Measurements from ENCODE around the gene NPY2R. TPM values are rescaled to one million over a fixed set of nuclear protein-coding genes. Genes with fewer than 3 reads are reported as not detected.

The NPY2R gene
- total RNA-seq, 2 experiments from 2014 or later = not detected

- DNase-seq = no peak
- Mint-ChIP-seq H3K27ac (no peak overlapping the region), H3K9me3 (no peaks in the 10 kb centered on the region), H3K36me3 (no peaks in the 10 kb centered on the region), H3K27me3 (no peaks in the 10 kb centered on the region), H3K4me1 (ENCODE audit: low read depth) (no peaks in the 10 kb centered on the region), H3K4me3 (no peak overlapping the region)
- intact Hi-C loops (cut with micrococcal nuclease) = no loop called here
- ChIA-PET POLR2A (no interaction called here), CTCF (no interaction called here)
Measured at GRCh38 chr4:155227131-155227530, 18.7 kb downstream of the NPY2R start.

GRCh38 chr4:155228713-155229112 lies 20.3 kb downstream of the NPY2R start:
- no peak for DNase-seq
- no peaks in the 10 kb centered on the region for H3K36me3 Mint-ChIP-seq
- no peaks in the 10 kb centered on the region for H3K4me1 Mint-ChIP-seq (ENCODE audit: low read depth)
- no peaks in the 10 kb centered on the region for H3K27me3 Mint-ChIP-seq
- POLR2A ChIA-PET = no interaction called here
- no peak overlapping the region for H3K4me3 Mint-ChIP-seq
- no peaks in the 10 kb centered on the region for H3K9me3 Mint-ChIP-seq
- intact Hi-C loops (cut with micrococcal nuclease) = no loop called here
- CTCF ChIA-PET = no interaction called here
- no peak overlapping the region for H3K27ac Mint-ChIP-seq

GRCh38 chr4:155232432-155232831 lies 24.0 kb downstream of the NPY2R start:
- H3K4me1 Mint-ChIP-seq (ENCODE audit: low read depth) = no peaks in the 10 kb centered on the region
- DNase-seq = no peak
- no peaks in the 10 kb centered on the region for H3K36me3 Mint-ChIP-seq
- H3K27me3 Mint-ChIP-seq = no peaks in the 10 kb centered on the region
- ChIA-PET POLR2A (no interaction called here), CTCF (no interaction called here)
- H3K9me3 Mint-ChIP-seq = no peaks in the 10 kb centered on the region
- no peak overlapping the region for H3K4me3 Mint-ChIP-seq
- intact Hi-C loops (cut with micrococcal nuclease) = no loop called here
- no peak overlapping the region for H3K27ac Mint-ChIP-seq

- Mint-ChIP-seq H3K27ac (no peak overlapping the region), H3K4me1 (ENCODE audit: low read depth) (no peaks in the 10 kb centered on the region), H3K36me3 (no peaks in the 10 kb centered on the region), H3K9me3 (no peaks in the 10 kb centered on the region), H3K4me3 (no peak overlapping the region), H3K27me3 (no peaks in the 10 kb centered on the region)
- CTCF ChIA-PET = no interaction called here
- no peak for DNase-seq
- intact Hi-C loops (cut with micrococcal nuclease) = no loop called here
- POLR2A ChIA-PET = no interaction called here
Measured at GRCh38 chr4:155234206-155234605, 25.8 kb downstream of the NPY2R start.

GRCh38 chr4:155237567-155237966 lies 29.1 kb downstream of the NPY2R start:
- DNase-seq = no peak
- ChIA-PET CTCF (no interaction called here), POLR2A (no interaction called here)
- Mint-ChIP-seq H3K27ac (no peak overlapping the region), H3K4me3 (no peak overlapping the region), H3K36me3 (no peaks in the 10 kb centered on the region), H3K4me1 (ENCODE audit: low read depth) (no peaks in the 10 kb centered on the region), H3K9me3 (no peaks in the 10 kb centered on the region), H3K27me3 (no peaks in the 10 kb centered on the region)
- intact Hi-C loops (cut with micrococcal nuclease) = no loop called here

GRCh38 chr4:155241225-155241624 lies 32.8 kb downstream of the NPY2R start:
- no peaks in the 10 kb centered on the region for H3K9me3 Mint-ChIP-seq
- DNase-seq = no peak
- no peaks in the 10 kb centered on the region for H3K4me1 Mint-ChIP-seq (ENCODE audit: low read depth)
- no peaks in the 10 kb centered on the region for H3K36me3 Mint-ChIP-seq
- no peak overlapping the region for H3K4me3 Mint-ChIP-seq
- CTCF ChIA-PET = no interaction called here
- POLR2A ChIA-PET = no interaction called here
- H3K27me3 Mint-ChIP-seq = no peaks in the 10 kb centered on the region
- H3K27ac Mint-ChIP-seq = no peak overlapping the region
- intact Hi-C loops (cut with micrococcal nuclease) = no loop called here

- ChIA-PET POLR2A (interaction anchor here (0.6 kb wide), 1 partner anchor 372 kb away, joined by 4 read pairs; no protein-coding TSS in a partner anchor), CTCF (no interaction called here)
- H3K36me3 Mint-ChIP-seq = no peaks in the 10 kb centered on the region
Measured at GRCh38 chr4:155241664-155242063, 33.2 kb downstream of the NPY2R start.

GRCh38 chr4:155245105-155245504 lies 36.7 kb downstream of the NPY2R start:
- no peak for DNase-seq
- no peaks in the 10 kb centered on the region for H3K36me3 Mint-ChIP-seq
- H3K27me3 Mint-ChIP-seq = peaks cover 2% of the 10 kb centered on the region
- intact Hi-C loops (cut with micrococcal nuclease) = no loop called here
- POLR2A ChIA-PET = no interaction called here
- CTCF ChIA-PET = no interaction called here
- H3K4me1 Mint-ChIP-seq (ENCODE audit: low read depth) = no peaks in the 10 kb centered on the region
- H3K4me3 Mint-ChIP-seq = no peak overlapping the region
- H3K9me3 Mint-ChIP-seq = no peaks in the 10 kb centered on the region
- no peak overlapping the region for H3K27ac Mint-ChIP-seq

More at GRCh38 chr4:155241664-155242063, 33.2 kb downstream of the NPY2R start:
- intact Hi-C loops (cut with micrococcal nuclease) = no loop called here
- no peaks in the 10 kb centered on the region for H3K9me3 Mint-ChIP-seq
- no peak overlapping the region for H3K4me3 Mint-ChIP-seq
- no peaks in the 10 kb centered on the region for H3K4me1 Mint-ChIP-seq (ENCODE audit: low read depth)
- no peak overlapping the region for H3K27ac Mint-ChIP-seq
- no peak for DNase-seq
- H3K27me3 Mint-ChIP-seq = no peaks in the 10 kb centered on the region

- no peaks in the 10 kb centered on the region for H3K36me3 Mint-ChIP-seq
- H3K4me1 Mint-ChIP-seq (ENCODE audit: low read depth) = no peaks in the 10 kb centered on the region
- ChIA-PET POLR2A (no interaction called here), CTCF (no interaction called here)
- intact Hi-C loops (cut with micrococcal nuclease) = no loop called here
- H3K27ac Mint-ChIP-seq = no peak overlapping the region
- no peaks in the 10 kb centered on the region for H3K9me3 Mint-ChIP-seq
- no peak overlapping the region for H3K4me3 Mint-ChIP-seq
- no peak for DNase-seq
- peaks cover 2% of the 10 kb centered on the region for H3K27me3 Mint-ChIP-seq
Measured at GRCh38 chr4:155248002-155248896, 39.8 kb downstream of the NPY2R start.

- no peaks in the 10 kb centered on the region for H3K36me3 Mint-ChIP-seq
- H3K4me3 Mint-ChIP-seq = no peak overlapping the region
- no peak for DNase-seq
- ChIA-PET CTCF (no interaction called here), POLR2A (no interaction called here)
- H3K27ac Mint-ChIP-seq = no peak overlapping the region
- H3K27me3 Mint-ChIP-seq = peaks cover 2% of the 10 kb centered on the region
- intact Hi-C loops (cut with micrococcal nuclease) = no loop called here
- H3K4me1 Mint-ChIP-seq (ENCODE audit: low read depth) = no peaks in the 10 kb centered on the region
- H3K9me3 Mint-ChIP-seq = no peaks in the 10 kb centered on the region
Measured at GRCh38 chr4:155249016-155249566, 40.7 kb downstream of the NPY2R start.

- Mint-ChIP-seq H3K27ac (no peak overlapping the region), H3K4me3 (no peak overlapping the region), H3K9me3 (no peaks in the 10 kb centered on the region), H3K4me1 (ENCODE audit: low read depth) (no peaks in the 10 kb centered on the region), H3K27me3 (peaks cover 2% of the 10 kb centered on the region), H3K36me3 (no peaks in the 10 kb centered on the region)
- ChIA-PET CTCF (no interaction called here), POLR2A (no interaction called here)
- intact Hi-C loops (cut with micrococcal nuclease) = no loop called here
- DNase-seq = no peak
Measured at GRCh38 chr4:155252327-155252726, 43.9 kb downstream of the NPY2R start.

- intact Hi-C loops (cut with micrococcal nuclease) = no loop called here
- Mint-ChIP-seq H3K27ac (no peak overlapping the region), H3K9me3 (no peaks in the 10 kb centered on the region), H3K27me3 (no peaks in the 10 kb centered on the region), H3K4me3 (no peak overlapping the region), H3K4me1 (ENCODE audit: low read depth) (no peaks in the 10 kb centered on the region), H3K36me3 (no peaks in the 10 kb centered on the region)
- DNase-seq = no peak
- POLR2A ChIA-PET = no interaction called here
- CTCF ChIA-PET = no interaction called here
Measured at GRCh38 chr4:155263480-155263879, 55.0 kb downstream of the NPY2R start.

- Mint-ChIP-seq H3K27ac (no peak overlapping the region), H3K9me3 (no peaks in the 10 kb centered on the region), H3K27me3 (no peaks in the 10 kb centered on the region), H3K4me3 (no peak overlapping the region), H3K36me3 (no peaks in the 10 kb centered on the region), H3K4me1 (ENCODE audit: low read depth) (no peaks in the 10 kb centered on the region)
- intact Hi-C loops (cut with micrococcal nuclease) = no loop called here
- POLR2A ChIA-PET = no interaction called here
- CTCF ChIA-PET = no interaction called here
- no peak for DNase-seq
Measured at GRCh38 chr4:155265113-155265512, 56.7 kb downstream of the NPY2R start.

Data from activated CD4-positive, alpha-beta memory T cell treated with anti-CD3 and anti-CD28 coated beads for 36 hours (primary cell).